ENCODE results near the gene ADARB1.

Gene ADARB1

GRCh38 chr21:45150638-45151131, 76.3 kb downstream of the ADARB1 start:
- no peak for DNase-seq (ENCODE audit: low read depth in 2 of 2)

- no peak for DNase-seq (ENCODE audit: low read depth in 2 of 2)
Measured at GRCh38 chr21:45151445-45152160, 77.2 kb downstream of the ADARB1 start.

DNA sequence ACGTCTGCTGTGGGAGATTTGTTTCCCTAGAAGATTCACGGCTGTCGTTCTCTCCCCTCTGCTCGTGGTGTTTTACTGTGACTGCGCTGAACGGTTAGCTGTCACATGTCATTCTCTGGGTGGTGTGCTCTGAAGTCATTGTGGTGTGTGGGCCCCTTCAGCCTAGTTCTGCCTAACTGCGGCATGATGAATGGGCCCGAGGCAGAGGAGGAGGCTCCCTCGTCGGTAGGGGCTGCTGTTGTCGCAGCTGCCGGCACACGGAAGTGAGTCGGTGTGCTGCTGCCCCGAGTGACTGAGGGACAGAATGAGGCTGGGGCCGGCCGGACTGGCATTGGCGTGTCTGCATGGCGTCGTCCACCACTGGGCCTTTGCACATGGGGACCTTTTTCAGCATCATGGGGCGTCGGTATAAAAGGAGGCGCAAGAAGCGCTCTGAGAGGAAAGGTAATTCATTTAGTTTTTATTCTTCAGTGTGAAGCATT, 77.9 kb downstream of the ADARB1 start:
- DNase-seq (ENCODE audit: low read depth in 2 of 2), result no peak

GRCh38 chr21:45153358-45154318, 79.3 kb downstream of the ADARB1 start:
- DNase-seq (ENCODE audit: low read depth in 2 of 2), result peak in 1 of 2 experiments; percentile 40

DNA sequence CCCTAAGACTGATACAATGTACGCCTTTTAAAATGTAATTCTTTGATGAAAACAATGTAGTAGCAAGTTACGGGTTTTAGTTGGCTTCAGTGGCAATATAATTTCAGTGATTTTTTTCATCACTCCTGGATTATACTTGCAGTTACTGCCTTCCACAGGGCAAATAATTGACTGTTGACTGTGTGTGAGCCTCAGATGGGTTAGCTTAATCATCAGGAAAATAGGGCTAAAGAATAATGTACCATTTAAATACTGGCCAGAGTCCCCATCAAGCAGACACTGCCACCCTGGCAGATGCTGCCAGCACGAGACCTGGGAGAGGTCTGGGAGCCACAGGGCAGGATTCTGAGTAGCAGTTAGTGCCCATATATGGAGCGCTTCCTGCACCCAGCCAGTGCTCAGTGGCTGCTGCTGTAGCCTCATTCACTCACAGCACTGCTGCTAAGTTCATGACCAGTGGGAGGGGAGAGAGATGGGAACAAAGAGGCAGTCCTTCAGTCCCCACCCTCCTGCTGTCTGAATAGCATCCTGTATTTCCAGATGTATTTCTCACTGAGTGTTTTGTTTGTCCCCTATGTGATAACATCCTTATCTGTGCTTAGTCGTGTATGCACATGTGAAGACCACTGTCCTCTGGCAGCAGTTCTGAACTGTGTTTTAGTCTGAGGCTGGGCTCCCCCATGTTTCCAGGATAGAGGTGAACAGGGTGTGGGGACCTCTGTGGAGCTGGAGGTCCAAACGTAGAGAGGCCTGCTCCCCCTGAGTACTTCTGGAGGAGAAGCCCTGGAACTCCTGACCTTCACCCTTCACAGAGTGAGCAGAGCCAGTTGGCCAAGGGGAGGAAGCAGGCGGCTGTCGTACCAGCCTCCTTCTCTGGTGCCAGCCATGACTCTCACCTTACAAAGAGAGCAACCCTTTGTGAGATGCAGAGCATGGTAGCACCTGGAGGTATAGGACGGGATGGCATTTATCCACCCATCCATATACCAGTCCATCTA, 80.4 kb downstream of the ADARB1 start:
- no peak for DNase-seq (ENCODE audit: low read depth in 2 of 2)

GRCh38 chr21:45155910-45156309, 81.5 kb downstream of the ADARB1 start:
- no peak for DNase-seq (ENCODE audit: low read depth in 2 of 2)

DNA sequence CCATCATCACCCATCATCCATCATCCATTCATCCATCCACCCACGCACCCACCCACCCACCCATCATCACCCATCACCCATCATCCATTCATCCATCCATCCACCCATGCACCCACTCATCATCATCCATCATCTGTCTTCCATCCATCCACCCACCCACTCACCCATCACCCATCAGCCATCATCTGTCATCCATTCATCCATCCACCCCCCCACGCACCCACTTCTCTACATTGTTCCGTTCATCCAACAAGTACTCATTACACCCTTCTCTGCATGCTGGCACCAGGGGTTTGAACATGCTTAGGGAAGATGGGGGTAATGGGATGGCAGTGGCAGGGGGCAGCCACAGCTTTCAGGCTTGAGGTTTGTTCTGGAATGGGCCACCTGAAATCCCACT, 82.1 kb downstream of the ADARB1 start:
- DNase-seq (ENCODE audit: low read depth in 2 of 2), result no peak

DNA sequence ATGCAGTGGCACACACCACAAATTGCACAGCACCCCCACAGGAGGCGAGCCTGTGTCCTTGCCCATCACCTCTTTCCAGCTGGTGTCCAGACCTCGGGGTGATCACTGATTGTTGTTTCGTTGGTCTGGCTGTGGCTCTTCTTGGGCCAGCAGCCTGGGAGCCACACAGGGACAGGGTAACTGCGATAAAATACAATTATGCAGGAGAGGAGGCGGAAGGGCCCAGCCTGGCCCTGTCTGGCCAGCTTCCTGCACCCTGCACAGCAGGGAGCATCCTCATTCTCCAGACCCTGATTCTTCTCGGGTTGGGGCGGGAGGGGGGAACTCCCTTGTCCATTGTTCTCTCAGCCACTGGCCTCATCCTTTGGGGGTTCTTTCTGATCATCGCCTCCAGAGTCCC, 83.6 kb downstream of the ADARB1 start:
- no peak for DNase-seq (ENCODE audit: low read depth in 2 of 2)

DNA sequence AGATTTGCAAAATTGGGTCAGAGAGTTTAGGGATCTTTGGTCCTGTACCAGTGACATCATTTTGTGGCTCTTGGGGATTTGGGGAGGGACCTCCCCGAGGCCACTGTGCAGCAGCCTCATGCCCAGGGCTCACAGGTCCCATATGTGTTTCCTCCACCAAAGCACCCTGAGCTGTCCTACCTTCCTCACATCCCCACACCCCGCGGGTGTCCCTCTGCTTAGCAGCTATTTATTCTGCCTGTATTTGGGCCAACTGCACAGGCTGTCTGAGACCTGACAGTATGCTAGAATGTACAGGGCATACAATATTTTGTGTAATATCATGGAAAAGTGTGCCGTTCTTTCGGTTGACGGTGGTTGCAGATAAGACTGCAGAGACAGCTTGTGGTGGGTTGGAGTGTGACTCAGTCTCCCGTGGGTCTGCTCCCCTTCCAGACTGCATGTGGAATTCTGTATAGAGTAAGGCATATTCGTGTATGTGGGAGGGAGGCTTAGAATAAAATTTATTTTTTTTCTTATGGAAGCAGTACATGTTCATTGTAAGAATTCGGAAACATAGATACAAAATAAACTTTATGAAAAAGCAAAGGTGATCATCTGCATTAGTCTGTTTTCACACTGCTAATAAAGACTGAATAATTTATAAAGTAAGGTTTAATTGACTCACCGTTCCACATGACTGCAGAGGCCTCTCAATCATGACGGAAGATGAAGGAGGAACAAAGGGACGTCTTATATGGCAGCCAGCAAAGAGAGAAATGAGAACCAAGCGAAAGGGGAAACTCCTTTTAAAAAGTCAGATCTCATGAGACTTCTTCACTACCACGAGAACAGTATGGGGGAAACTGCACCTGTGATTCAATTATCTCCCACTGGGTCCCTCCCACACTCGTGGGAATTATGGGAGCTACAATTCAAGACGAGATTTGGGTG, 84.4 kb downstream of the ADARB1 start:
- no peak for DNase-seq (ENCODE audit: low read depth in 2 of 2)

- DNase-seq (ENCODE audit: low read depth in 2 of 2), result no peak
Measured at GRCh38 chr21:45160198-45160597, 85.8 kb downstream of the ADARB1 start.

GRCh38 chr21:45161038-45161945, 86.9 kb downstream of the ADARB1 start:
- DNase-seq (ENCODE audit: low read depth in 2 of 2), result no peak

DNA sequence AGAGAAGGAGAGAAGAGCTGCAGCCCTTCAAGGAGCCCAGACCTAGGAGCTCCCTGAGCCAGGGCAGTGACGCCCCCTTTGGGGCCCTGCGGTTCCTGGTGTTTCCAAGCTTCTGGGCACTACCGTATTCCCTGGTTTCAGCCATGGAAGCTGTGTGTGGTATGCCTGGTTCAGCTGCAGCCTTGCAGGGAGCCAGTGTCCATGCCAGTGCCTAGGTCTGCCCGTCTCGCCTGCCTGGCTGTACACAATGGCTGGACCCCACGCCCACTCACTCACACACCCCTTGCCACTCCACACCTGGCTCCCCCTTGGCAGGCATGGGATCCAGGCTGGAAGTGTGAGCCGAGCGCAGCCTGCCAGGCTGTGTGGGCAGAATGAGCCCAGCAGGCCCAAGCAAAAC, 87.7 kb downstream of the ADARB1 start:
- no peak for DNase-seq (ENCODE audit: low read depth in 2 of 2)

DNA sequence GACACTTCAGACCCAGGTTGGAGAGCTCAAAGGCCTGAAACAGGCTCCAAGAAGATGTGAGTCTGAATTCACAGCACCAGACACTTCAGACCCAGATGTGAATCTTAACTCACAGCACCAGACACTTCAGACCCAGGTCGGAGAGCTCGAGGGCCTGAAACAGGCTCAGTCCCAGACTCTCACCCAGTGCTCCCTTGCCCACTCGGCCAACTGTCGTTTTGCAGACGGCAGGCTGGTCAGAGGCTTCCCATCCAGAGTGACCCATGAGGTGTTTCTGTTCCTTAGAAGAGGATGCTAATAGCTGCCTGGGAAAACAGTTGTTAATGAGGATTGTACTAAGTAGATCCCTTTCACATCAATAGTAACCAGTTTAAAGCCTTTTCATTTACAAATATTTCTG, 88.4 kb downstream of the ADARB1 start:
- DNase-seq (ENCODE audit: low read depth in 2 of 2), result no peak

DNA sequence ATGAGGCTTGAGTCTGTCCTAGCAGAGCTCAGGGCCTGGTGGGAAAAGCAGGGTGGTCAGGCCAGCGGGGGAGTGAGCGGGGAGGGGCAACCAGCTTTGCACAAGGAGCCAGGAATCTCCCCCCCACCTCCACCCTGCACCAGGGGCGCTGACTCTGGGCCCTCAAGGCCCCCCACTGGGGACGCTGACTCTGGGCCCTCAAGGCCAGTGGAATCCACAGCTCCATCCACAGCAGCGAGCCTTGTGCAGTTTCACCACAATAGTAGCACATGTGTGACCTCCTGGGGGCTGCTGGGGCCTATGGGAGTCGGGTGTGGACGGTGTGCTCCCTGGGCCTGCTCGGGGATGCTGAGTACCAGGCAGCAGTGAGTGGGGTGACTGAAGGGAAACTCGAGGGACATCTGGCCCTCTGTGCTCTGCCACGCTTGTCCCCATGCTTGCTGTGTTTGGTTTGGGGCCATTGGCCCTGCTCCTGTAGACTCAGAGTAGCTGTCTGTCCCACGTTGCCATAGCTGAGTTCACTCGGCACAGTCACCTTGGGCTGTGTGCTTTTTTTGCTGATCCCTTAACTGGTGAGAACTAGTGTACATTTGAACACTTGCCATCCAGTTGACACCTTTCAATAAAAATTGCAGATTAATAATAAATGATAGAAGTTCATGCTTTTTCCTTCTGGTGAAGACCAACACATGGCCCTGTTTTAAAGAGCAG, 89.2 kb downstream of the ADARB1 start:
- no peak for DNase-seq (ENCODE audit: low read depth in 2 of 2)

- DNase-seq (ENCODE audit: low read depth in 2 of 2), result no peak
Measured at GRCh38 chr21:45164124-45164511, 89.7 kb downstream of the ADARB1 start.

GRCh38 chr21:45164838-45165237, 90.5 kb downstream of the ADARB1 start:
- no peak for DNase-seq (ENCODE audit: low read depth in 2 of 2)

DNA sequence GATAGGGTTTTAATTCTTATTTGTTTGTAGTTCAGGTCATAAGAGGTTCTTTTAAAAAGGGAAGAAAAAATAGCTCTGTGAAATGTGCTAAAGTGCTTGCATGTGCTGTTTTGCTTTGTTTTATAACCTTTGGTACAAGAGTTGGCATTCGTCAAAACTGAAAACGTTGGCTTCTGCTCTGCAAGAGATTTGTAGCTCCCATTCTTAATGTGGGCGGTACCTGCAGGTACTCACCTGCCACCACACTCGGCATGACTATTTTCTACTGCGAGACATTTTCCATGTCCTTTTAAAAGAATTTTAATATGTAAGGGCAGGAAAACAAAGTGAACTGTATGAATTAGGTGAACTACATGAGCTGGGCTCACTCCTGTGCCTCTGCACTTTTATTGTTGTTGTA, 92.6 kb downstream of the ADARB1 start:
- DNase-seq (ENCODE audit: low read depth in 2 of 2), result no peak

GRCh38 chr21:45167796-45168222, 93.4 kb downstream of the ADARB1 start:
- peak; percentile 39 to 48 for DNase-seq (ENCODE audit: low read depth in 2 of 2)

DNA sequence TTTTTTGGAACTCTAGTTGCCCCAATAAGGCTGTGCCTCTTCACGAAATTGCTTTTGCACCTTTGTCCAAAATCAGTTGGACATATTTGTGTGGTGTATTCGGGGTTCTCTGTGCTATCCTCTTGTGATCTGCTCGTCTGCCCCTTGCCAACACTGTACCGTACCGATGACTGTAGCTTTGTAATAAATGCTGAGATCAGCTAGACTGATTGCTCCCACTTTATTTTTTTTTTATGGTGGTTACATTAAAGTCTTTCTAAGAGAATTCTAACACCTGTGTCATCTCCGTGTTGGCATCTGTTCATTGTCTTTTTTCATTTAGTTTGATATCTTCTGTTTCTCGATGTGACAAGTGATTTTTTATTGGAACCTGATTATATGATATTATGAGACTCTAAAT, 94.1 kb downstream of the ADARB1 start:
- no peak for DNase-seq (ENCODE audit: low read depth in 2 of 2)

Data from fibroblast of skin of left biceps (primary cell).